Anterior cingulate cortex (tissue), 58 donors: ENCODE results near the gene SNIP1.
A peak's percentile ranks its signal among the peaks of the same experiment; 100 is the strongest.
"Not testable (repeated sequence)": the region's sequence is repeated elsewhere in the genome, so short reads cannot be mapped to it uniquely, and the experiment has no call there.

Experiments
- DNase-seq, 58 donors: peaks; one replicate each; lab custom pipeline; 2025; lab: John Stamatoyannopoulos, UW

The SNIP1 gene

DNA sequence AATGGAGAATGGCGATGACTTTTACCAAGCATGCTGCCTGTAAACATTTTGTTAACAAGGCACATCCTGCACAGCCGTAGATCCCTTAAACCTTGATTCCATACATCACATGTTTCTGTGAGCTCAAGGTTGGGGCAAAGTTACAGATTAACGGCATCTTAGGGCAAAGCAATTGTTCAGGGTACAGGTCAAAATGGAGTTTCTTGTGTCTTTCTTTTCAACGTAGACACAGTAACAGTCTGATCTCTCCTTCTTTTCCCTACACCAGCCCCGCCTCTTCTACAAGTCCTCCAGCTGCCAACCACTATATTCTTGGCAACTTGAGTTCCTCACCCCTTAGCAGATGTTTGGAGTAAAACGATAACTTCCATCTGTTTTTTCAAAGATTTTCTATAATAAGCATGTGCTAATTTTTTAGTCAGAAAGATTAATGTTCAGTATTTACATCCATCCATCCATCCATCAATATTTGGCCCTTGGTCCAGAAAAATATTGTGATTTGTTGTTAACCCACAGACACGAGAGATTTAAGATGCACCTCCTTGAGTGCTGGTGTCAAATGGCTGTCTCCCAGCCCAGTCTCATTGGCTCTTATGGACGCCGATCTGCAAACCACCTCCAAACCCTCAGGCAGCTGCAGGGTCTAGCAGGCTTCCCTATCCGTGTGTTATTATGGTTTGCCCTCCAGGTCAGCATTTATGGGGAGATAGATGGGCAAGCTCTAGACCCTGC, 6.5 kb upstream of the SNIP1 start:
- no peak for DNase-seq

DNA sequence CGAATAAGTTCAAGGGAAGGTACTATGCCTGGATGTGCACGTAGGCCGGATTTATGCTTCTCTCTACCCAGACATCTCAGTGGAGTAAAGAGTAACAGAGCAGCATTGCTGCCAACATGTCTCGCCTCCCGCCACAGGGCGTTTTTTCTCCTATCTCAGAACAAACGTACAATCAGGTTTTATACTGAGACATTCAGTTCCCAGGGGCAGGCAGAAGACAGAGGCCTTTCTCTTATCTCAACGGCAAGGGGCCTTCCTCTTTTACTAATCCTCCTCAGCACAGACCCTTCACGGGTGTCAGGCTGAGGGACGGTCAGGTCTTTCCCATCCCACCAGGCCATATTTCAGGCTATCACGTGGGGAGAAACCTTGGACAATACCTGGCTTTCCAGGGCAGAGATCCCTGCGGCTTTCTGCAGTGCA, 5.9 kb upstream of the SNIP1 start:
- DNase-seq = not testable (repeated sequence)

DNA sequence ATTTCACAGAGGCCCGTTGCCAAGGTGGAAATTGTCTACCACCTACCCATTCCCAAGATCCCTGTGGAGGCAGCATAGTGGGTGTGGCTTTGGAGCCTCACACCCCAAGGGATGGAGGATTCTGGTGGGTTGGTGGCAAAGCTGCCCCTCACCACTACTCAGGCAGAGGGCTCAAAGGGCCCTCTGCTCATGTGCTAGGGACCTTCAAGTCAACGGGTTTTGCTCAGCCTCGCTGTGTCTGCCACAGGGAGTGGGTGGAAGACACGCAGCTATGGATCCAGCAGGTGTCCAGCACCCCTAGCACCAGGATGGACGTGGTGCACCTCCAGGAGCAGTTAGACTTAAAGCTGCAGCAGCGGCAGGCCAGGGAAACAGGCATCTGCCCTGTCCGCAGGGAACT, 5.0 kb upstream of the SNIP1 start:
- DNase-seq = no peak

DNA sequence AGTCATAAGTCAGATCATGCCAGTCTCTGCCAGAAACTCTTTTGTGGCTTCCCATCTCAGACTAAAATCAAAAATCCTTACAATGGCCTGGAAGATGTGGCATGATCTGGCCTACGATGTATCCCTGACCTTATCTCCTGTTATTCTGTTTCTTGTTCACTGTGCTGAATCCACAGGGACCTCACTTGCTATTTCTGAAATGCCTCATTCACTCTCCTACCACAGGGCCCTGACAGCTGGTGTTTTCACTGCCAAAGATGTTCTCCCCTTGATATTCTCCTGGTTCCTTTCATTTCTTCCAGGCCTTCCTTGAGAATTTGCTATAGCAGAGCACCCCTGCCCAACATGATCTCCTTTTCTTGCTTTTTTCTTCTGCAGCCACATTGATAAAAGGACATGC, 4.3 kb upstream of the SNIP1 start:
- DNase-seq = peak in 1 of 58 donors; percentile 20

DNA sequence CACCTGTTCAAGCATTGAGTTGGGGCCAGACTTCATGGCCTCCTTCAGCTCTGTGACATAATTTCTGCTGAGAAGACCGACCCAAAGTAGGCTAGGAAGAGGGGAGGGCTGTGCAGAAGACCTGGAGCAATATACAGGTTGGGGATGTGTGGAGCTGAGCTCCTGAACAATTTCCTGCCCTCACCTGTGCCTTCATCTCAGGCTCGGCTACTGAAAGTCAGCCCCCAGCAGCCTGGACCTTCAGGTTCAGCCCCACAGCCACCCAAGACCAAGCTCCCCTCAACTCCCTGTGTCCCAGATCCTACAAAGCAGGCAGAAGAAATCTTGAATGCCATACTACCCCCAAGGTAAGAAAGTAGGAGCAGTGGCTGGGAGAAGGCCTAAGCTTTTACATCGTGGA, 3.3 kb upstream of the SNIP1 start:
- DNase-seq = no peak

DNA sequence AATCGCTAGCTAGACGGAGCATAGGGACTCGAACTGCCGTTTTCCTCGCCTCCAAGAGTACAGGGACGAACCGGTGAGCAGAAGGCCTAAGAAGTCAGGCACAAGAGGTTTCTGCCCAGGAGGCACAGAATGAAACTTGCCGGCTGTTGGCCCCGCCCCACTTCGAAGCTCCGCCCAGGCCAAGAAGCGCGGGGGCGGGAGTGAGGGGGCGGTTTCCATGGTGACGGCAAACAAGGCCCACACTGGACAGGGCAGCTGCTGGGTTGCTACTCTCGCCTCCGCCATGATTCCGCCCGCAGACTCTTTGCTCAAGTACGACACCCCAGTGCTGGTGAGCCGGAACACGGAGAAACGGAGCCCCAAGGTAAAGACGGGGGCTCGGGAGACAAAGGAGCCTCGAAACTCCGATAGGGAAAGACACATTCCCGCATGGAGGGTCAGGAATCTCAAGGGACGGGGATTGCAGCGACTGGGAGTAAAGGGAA, 2.7 kb upstream of the SNIP1 start, which contains the start of gene DNALI1:
Gene DNALI1, plus strand, starts transcription at position 229 of the 485 bp plus-strand sequence. Its CDS starts 55 bp downstream, at position 284.
- DNase-seq = peak in 57 of 58 donors; percentile 3 to 88 (median 71)

DNA sequence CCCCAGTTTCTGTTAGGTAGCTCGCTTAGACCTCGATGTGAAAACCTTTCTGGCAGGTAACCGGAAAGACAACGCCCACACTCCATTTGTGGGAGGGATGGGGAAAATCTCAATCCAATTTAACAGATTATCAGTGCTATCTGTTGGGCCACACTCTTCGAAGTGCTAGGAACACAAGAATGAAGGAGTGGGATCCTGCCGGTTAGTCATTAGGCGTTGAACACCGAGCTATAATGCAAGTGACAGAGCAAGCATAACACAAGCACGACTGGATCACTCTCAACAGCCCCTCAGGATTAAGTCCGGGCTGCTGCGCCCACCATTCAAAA, 531 bp downstream of the SNIP1 start:
- DNase-seq = no peak

DNA sequence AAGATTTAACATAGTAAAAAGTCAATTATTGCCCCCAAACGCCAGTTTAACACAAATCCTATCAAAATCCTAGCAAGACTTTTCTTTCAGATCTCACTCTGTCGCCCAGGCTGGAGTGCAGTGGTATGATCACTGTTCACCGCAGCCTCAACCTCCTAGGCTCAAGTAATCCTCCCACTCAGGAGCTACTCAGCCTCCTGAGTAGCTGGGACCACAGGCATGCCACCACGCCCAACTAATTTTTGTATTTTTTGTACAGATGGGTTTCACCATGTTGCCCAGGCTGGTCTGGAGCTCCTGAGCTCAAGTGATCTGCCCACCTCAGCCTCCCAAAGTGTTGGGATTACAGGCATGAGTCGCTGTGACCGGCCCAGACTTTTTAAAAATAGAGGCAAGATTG, 4.8 kb downstream of the SNIP1 start:
- DNase-seq = no peak

DNA sequence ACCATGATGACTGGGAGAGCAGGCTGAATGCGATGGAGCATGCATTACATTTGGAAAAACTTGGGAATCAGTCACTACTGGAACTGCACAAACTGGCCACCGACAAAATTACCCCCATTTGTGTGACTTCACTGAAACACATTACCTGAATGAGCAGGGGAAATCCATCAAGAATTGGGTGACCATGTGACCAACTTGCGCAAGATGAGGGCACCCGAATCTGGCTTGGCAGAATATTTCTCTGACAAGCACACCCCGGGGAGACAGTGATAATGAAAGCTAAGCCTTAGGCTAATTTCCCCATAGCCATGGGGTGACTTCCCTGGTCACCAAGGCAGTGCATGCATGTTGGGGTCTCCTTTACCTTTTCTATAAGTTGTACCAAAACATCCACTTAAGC, 9.1 kb downstream of the SNIP1 start:
- DNase-seq = no peak

DNA sequence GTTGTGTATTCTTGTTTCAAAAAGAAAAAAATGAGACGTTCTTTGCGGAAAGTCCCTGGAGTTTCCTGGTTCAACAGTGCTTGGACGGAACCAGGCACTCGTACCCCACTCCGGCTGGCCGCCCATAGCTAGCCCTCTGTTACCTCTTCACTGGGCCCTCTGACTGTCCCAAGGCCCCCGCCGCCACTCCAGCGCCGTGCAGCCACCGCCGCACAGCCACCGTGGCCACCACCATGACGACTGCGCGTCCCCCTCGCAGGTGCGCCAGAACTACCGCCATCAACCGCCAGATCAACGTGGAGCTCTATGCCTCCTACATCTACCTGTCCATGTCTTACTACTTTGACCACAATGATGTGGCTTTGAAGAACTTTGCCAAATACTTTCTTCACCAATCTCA, 9.6 kb downstream of the SNIP1 start:
- no peak for DNase-seq

DNA sequence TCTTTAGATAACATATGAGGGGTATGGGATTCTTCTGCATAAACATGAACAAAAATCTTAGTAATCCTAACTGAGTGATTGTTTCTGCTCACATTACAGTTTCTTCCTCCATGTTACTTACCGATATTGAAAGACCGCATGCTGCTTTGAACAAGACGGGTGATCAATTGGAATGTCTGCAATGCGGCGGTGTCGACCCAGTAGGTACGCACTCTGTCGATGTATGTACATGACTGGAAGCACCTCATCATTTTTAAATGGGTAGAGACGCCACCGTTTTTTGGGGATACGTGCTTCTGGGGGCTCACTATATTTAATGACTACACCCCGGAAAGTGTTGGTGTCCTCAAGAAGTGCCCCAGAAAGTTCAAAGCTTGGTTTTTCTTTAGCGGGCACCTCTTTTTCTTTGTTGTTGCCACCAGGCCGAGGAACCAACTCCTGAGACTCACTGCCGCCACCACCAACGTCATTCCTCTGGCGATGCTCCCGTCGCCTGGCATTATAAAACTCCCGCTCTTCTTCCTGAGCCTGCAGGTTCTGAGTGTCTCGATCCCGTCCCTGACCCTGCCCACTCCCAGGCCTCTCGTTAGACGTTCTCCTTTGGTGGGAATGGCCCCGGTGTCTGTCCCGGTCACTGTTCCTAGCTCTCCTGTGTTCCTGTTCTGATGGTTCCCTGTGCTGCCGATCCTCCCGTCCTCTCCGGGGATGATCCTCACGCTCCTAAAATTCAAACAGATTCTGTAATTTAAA, 13.9 kb downstream of the SNIP1 start:
- DNase-seq = no peak

DNA sequence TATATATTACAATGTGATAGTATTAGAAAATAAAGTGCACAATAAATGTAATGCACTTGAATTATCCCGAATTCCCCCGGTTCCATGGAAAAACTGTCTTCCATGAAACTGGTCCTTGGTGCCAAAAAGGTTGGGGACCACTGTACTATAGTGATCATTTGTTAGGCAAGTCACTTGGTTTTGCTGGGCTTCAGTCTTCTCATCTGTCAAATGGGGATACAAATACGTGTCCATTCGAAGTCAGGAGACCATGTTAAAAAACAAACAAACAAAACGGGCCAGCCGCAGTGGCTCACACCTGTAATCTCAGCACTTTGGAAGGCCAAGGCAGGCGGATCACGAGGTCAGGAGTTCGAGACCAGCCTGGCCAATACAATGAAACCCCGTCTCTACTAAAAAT, 14.9 kb downstream of the SNIP1 start:
- DNase-seq = not testable (repeated sequence)

DNA sequence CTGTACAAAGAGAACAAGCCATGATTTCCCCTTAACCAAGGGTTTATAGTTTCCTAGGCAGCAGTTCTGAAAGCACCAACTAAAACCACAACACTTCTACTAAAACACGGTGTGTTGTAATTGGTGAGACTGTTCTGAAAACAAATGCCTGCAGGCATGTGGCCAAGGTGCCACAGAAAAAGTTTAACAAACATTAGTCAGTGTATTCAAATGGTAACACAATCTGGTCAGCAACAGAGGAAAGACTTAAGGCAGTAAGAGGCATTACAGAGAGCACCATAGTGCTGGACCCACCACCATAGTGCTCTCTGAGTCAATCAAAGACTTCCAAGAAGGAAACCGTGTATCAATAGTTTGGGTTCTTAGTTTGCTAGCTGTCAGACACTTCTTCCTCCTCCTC, 16.7 kb downstream of the SNIP1 start:
- no peak for DNase-seq

DNA sequence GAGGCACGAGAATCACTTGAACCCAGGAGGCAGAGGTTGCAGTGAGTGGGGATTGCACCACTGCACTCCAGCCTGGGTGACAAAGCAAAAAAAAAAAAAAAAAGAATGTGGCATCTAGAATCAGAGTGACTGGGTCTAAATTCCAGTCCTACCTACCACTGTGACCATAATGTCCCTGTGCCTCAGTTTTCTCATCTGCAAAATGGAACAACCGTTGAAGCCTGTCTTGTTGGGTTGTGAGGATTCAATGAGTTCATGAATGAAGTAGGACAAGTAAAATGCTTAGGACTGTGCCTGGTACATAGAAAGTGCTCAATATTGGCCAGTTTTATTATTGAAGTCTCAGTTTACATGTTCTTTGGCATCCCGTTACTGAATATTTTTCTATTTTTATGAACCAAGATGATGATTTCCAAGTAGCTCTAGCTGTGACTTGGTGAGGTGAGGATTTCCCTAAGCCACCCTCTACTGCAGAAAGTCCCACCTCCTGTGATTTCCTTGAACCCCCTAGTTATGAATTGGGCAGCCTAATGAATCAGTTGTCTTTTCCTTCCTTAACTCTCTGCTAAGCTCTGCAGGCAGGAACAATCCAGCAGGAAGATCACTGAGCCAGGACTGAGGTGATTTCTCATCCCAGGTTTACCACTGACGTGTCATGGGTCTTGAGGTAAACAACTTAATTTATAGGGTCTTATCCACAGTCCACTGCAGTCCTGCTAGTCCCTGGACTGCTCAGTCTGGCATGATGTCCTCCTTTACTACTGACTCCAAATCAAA, 20.6 kb downstream of the SNIP1 start:
- no peak for DNase-seq

DNA sequence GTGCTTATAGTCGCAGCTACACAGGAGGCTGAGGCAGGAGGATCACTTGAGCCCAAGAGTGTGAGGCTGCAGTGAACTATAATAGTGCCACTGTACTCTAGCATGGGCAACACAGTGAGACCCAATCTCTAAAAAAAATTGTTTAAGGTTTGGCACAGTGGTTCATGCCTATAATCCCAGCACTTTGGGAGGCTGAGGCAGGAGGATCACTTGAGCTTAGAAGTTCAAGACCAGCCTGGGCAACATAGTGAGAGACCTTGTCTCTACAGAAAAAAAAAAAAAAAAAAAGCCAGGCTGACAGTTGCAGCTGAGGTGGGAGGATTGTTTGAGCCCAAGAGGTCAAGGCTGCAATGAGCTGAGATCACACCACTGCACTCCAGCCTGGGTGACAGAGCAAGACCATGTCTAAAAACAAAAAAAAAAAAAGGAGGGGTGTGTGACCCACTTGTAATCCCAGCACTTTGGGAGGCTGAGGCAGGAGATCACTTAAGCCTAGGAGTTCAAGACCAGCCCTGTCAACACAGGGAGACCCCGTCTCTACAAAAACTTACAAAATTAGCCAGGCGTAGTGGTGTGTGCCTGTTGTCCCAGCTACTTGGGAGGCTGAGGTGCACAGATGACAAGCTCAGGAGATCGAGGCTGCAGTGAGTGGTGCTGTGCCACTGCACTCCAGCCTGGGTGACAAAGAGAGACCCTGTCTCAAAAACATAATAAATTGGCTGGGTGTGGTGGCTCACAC, 21.5 kb downstream of the SNIP1 start:
- not testable (repeated sequence) for DNase-seq

DNA sequence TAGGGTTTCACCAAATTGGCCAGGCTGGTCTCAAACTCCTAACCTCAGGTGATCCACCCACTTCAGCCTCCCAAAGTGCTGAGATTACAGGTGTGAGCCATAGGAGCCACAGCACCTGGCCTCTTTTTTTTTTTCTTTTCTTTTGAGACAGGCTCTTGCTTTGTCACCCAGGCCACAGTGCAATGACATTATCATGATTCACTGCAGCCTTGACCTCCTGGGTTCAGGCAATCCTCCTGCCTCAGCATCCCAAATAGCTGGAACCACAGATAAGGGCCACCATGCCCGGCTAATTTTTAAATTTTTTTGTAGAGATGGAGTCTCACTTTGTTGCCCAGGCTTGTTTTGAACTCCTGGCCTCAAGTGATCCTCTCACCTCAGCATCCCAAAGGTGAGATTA, 24.2 kb downstream of the SNIP1 start:
- not testable (repeated sequence) for DNase-seq

DNA sequence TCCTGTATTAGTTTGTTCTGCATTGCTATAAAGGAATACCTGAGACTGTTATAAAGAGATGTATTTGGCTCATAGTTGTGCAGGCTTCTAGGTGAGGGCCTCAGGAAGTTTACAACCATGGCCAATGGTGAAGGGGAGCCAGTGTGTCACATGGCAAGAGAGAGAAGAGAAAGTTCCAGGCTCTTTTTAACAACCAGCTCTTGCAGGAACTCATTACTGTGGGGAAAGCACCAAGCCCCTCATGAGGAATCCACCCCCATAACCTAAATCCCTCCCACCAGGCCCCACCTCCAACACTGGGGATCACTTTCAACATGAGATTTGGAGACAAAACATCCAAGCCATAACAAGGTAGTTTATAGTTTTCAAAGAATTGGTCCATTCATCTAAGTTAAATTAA, 34.5 kb downstream of the SNIP1 start:
- DNase-seq = no peak

DNA sequence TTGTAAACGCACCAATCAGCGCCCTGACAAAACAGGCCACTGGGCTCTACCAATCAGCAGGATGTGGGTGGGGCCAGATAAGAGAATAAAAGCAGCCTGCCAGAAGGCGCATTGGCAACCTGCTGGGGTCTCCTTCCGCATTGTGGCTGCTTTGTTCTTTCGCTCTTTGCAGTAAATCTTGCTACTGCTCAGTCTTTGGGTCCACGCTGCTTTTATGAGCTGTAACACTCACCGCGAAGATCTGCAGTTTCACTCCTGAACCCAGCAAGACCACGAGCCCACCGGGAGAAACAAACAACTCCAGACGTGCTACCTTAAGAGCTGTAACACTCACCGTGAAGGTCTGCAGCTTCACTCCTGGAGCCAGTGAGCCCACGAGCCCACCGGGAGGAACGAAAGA, 35.2 kb downstream of the SNIP1 start:
- not testable (repeated sequence) for DNase-seq

DNA sequence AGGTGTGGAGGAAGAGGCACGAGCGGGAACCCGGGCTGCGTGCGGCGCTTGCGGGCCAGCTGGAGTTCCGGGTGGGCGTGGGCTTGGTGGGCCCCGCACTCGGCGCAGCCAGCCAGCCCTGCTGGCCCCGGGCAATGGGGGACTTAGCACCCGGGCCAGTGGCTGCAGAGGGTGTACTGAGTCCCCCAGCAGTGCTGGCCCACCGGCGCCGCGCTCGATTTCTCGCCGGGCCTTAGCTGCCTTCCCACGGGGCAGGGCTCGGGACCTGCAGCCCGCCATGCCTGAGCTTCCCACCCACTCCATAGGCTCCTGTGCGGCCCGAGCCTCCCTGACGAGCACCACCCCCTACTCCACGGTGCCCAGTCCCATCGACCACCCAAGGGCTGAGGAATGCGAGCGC, 35.9 kb downstream of the SNIP1 start:
- DNase-seq = not testable (repeated sequence)

DNA sequence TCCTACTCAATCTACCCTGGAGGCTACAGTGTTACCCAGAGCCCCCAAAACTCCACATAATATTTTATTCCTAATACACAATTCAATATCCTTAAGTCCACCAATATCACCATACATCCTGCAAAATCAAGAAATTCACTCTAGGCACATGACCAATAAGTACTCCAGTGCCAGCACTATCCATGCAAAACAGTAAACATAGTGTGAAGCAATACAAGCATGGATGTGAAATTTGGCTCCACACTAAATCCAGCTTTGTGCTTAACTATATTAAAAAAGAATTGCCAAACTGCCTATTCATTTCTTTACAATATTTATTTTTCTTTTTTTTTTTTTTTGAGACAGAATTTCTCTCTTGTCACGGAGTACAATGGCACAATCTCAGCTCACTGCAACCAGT, 36.5 kb downstream of the SNIP1 start:
- DNase-seq = no peak
